ENCODE results near the gene NBAS. TPM values are rescaled to one million over a fixed set of nuclear protein-coding genes. Genes with fewer than 3 reads are reported as not detected.

Gene NBAS
- total and polyA plus RNA-seq, 10 of the 15 experiments (the other 5 are each of a cell fraction or from before 2014, with no cell fraction given), result 4.3 to 32.7 (median 20.8) TPM

GRCh38 chr2:15608392-15608761 is 47.2 kb upstream of the NBAS start:
- 94% methylated on average over 2 of the region's 4 CpGs for WGBS (ENCODE audit: insufficient coverage, insufficient replicate concordance, low lambda C conversion rate, missing lambda C conversion rate)
- no peak overlapping the region for H2AFZ ChIP-seq (ENCODE audit: control insufficient read depth, low read depth, low read length)
- H3K4me1 ChIP-seq (ENCODE audit: control insufficient read depth, insufficient read depth, low read length), result no peaks in the 10 kb centered on the region
- CTCF ChIA-PET, result no interaction called here
- H3K9me3 ChIP-seq (replicated peaks; ENCODE audit: control insufficient read depth, insufficient read depth, low read length), result no peaks in the 10 kb centered on the region
- no peak overlapping the region for H3K4me2 ChIP-seq (ENCODE audit: control insufficient read depth, insufficient read depth)
- FAIRE-seq (no peak), ATAC-seq (no peak), DNase-seq (ENCODE audit: low read depth, low spot score) (no peak)
- no peaks in the 10 kb centered on the region for H3K27me3 ChIP-seq (replicated peaks in 1 of 2; ENCODE audit: control insufficient read depth in 2 of 2, insufficient read depth in 2 of 2, low read length in 1 of 2)
- POLR2A ChIA-PET, result interaction anchor here (0.6 kb wide), 2 partner anchors 33 to 51 kb away, joined by 3 to 7 read pairs; no protein-coding TSS in a partner anchor
- H3K9ac ChIP-seq (ENCODE audit: control insufficient read depth, insufficient read depth, low read length), result no peak overlapping the region
- RAD21 ChIA-PET (ENCODE audit: unreplicated experiment), result no interaction called here
- no peak overlapping the region for H3K27ac ChIP-seq (ENCODE audit: control insufficient read depth, insufficient read depth)
- no peaks in the 10 kb centered on the region for H4K20me1 ChIP-seq (ENCODE audit: control insufficient read depth, insufficient read depth)
- peaks cover 11 to 14% of the 10 kb centered on the region in 2 experiments for H3K36me3 ChIP-seq (ENCODE audit: control insufficient read depth in 2 of 2, insufficient read depth in 2 of 2, low read length in 1 of 2)
- H3K4me3 ChIP-seq, result no peak overlapping the region
- TF ChIP-seq CREM (IDR thresholded peaks at IDR 0.05; ENCODE audit: low read depth) (no peak), GABPA (IDR thresholded peaks at IDR 0.05; ENCODE audit: low read depth) (no peak), MYB (IDR thresholded peaks at IDR 0.05; ENCODE audit: borderline replicate concordance, low read depth, low read length) (no peak), EZH2 (IDR thresholded peaks at IDR 0.05; ENCODE audit: borderline replicate concordance, control insufficient read depth, low read depth, low read length) (no peak), NFXL1 (IDR thresholded peaks at IDR 0.05; ENCODE audit: borderline replicate concordance) (no peak), HDAC2 (IDR thresholded peaks at IDR 0.05) (no peak), BCL3 (IDR thresholded peaks at IDR 0.05; ENCODE audit: borderline replicate concordance, insufficient read depth, low read depth, low read length, poor library complexity, severe bottlenecking) (no peak), MEF2B (IDR thresholded peaks at IDR 0.05; ENCODE audit: partially characterized antibody, poor library complexity, severe bottlenecking) (no peak), BMI1 (IDR thresholded peaks at IDR 0.05; ENCODE audit: borderline replicate concordance) (no peak), BCLAF1 (IDR thresholded peaks at IDR 0.05) (no peak), TBL1XR1 (IDR thresholded peaks at IDR 0.05; ENCODE audit: low read depth, low read length) (no peak), SMC3 (IDR thresholded peaks at IDR 0.05; ENCODE audit: borderline replicate concordance, low read length) (no peak), CBX5 (IDR thresholded peaks at IDR 0.05; ENCODE audit: low read depth) (no peak), MXI1 (IDR thresholded peaks at IDR 0.05; ENCODE audit: low read depth, low read length) (no peak), YBX1 (IDR thresholded peaks at IDR 0.05) (no peak), SRF (IDR thresholded peaks at IDR 0.05; ENCODE audit: low read depth in 2 of 2, low read length in 2 of 2) (no peak), NKRF (conservative IDR thresholded peaks at IDR 0.05) (no peak), FOXM1 (IDR thresholded peaks at IDR 0.05; ENCODE audit: low read depth, low read length) (no peak), NBN (IDR thresholded peaks at IDR 0.05) (no peak)
- intact Hi-C loops (cut with micrococcal nuclease; ENCODE audit: unreplicated experiment) (no loop called here), in situ Hi-C loops (cut with MboI) (no loop called here)
- H3K79me2 ChIP-seq (ENCODE audit: control insufficient read depth, insufficient read depth, low read length), result no peaks in the 10 kb centered on the region
- SMC1A ChIA-PET (ENCODE audit: uncharacterized antibody, unreplicated experiment), result interaction anchor here (0.6 to 1.7 kb wide), 4 partner anchors 12 to 1058 kb away, joined by 3 to 6 read pairs (median 4); no protein-coding TSS in a partner anchor
- no TSS peak for BruUV-seq (replicated peaks)

All from GM12878 (cell line).